Amygdala (tissue), 56 donors: ENCODE data around the gene DFFB.

Experiments used
- DNase-seq, 56 donors: peaks; one replicate each; lab custom pipeline; 2025; lab: John Stamatoyannopoulos, UW

DFFB gene

GRCh38 chr1:3828391-3828790 is 28.9 kb upstream of the DFFB start:
- DNase-seq: no peak

GRCh38 chr1:3831689-3832088 is 25.6 kb upstream of the DFFB start:
- DNase-seq: no peak

- peak in 4 of 56 donors; percentile 13 to 25 (median 18) for DNase-seq
These were observed 22.6 kb upstream of the DFFB start for GRCh38 chr1:3834701-3835100.

- DNase-seq: no peak
These were observed 20.9 kb upstream of the DFFB start for GRCh38 chr1:3836421-3836820.

- DNase-seq: no peak
These were observed 20.1 kb upstream of the DFFB start for GRCh38 chr1:3837200-3837599.

GRCh38 chr1:3837685-3838084 is 19.6 kb upstream of the DFFB start:
- DNase-seq: no peak

- DNase-seq: peak in 1 of 56 donors; percentile 0
These were observed 18.5 kb upstream of the DFFB start for GRCh38 chr1:3838788-3839187.

GRCh38 chr1:3841491-3841890 is 15.8 kb upstream of the DFFB start:
- DNase-seq: no peak

- DNase-seq: no peak
These were observed 14.4 kb upstream of the DFFB start for GRCh38 chr1:3842912-3843311.

- DNase-seq: no peak
These were observed 10.7 kb upstream of the DFFB start for GRCh38 chr1:3846541-3846940.

- DNase-seq: no peak
These were observed 10.2 kb upstream of the DFFB start for GRCh38 chr1:3847081-3847480.

GRCh38 chr1:3850857-3851256 is 6.4 kb upstream of the DFFB start:
- no peak for DNase-seq

GRCh38 chr1:3851292-3851691 is 6.0 kb upstream of the DFFB start:
- no peak for DNase-seq

GRCh38 chr1:3852091-3852490 is 5.2 kb upstream of the DFFB start:
- no peak for DNase-seq

- DNase-seq: no peak
These were observed 4.4 kb upstream of the DFFB start for GRCh38 chr1:3852711-3853485.

GRCh38 chr1:3857791-3858129 is 484 bp downstream of the DFFB start:
- peak in 1 of 56 donors; percentile 58 for DNase-seq

GRCh38 chr1:3858231-3858981 is 1.1 kb downstream of the DFFB start:
- peak in 47 of 56 donors; percentile 3 to 75 (median 30) for DNase-seq

- DNase-seq: peak in 27 of 56 donors; percentile 3 to 59 (median 35)
These were observed 6.1 kb downstream of the DFFB start for GRCh38 chr1:3863231-3863935.

- DNase-seq: no peak
These were observed 7.6 kb downstream of the DFFB start for GRCh38 chr1:3864884-3865283.

GRCh38 chr1:3865606-3866160 is 8.4 kb downstream of the DFFB start:
- no peak for DNase-seq

GRCh38 chr1:3868464-3869006 is 11.3 kb downstream of the DFFB start:
- DNase-seq: no peak
